Left lung (tissue), 10 donors: ENCODE data around the gene LAMB2. TPM values are rescaled to one million over a fixed set of nuclear protein-coding genes. Genes with fewer than 3 reads are reported as not detected.

Source experiments
- ATAC-seq: fragments of 200-7000 bp; cut with Tn5 transposase; one replicate; pipeline ENCODE4 v1.9.1; 2020; ENCODE audit warnings: moderate library complexity
- DNase-seq, 4 donors: peaks; one replicate each; pipeline ENCODE4 v3.0.0-alpha.2; 2013 to 2020
- H3K27ac ChIP-seq, 2 donors: fragments of 200-600 bp; sonication (generic) in 1 of 2; one replicate each; pipeline versions ENCODE4 v1.5.0 to v1.8.0; 2020 to 2021
- H3K27me3 ChIP-seq, 2 donors: fragments of 200-600 bp; sonication (generic) in 1 of 2; one replicate each; pipeline versions ENCODE4 v1.5.0 to v1.8.0; 2020 to 2021
- H3K36me3 ChIP-seq, 2 donors: fragments of 200-600 bp; sonication (generic) in 1 of 2; one replicate each; pipeline versions ENCODE4 v1.5.0 to v1.8.0; 2020 to 2021
- H3K4me1 ChIP-seq, 2 donors: fragments of 200-600 bp; one replicate each; pipeline ENCODE4 v1.8.0; 2021
- H3K4me3 ChIP-seq, 2 donors: fragments of 200-600 bp; sonication (generic) in 1 of 2; one replicate each; pipeline versions ENCODE4 v1.5.0 to v1.8.0; 2020 to 2021; ENCODE audit warnings: mild to moderate bottlenecking in 1 of 2
- H3K9me3 ChIP-seq, 2 donors: fragments of 200-600 bp; sonication (generic) in 1 of 2; one replicate each; pipeline versions ENCODE4 v1.5.0 to v1.8.0; 2020 to 2021
- intact Hi-C, 2 donors: fragments of 100-400 bp; cut with DNase I; formaldehyde crosslinking; loops; one replicate each; pipeline versions ENCODE4 v1.11.2 to v1.14.2; 2022
- polyA plus RNA-seq, 6 donors: library from polyadenylated mRNA; unstranded; fragments of 120-200 nt; gene quantifications; one replicate each; pipeline ENCODE4 v1.2.1, GENCODE V29; 2013; ENCODE audit not compliant: insufficient read length in 6 of 6
- total RNA-seq, 2 donors: library from RNA; stranded (reverse); fragmentation: NEBNext Ultra II Directional; extraction: Animal tissue kit (Norgen Biotek cat#: 25700); gene quantifications; one replicate each; pipeline ENCODE4 v1.2.1, GENCODE V29; 2021
- TF ChIP-seq, protein P1 (sequence below), 2 donors: fragments of 200-600 bp; sonication (generic) in 1 of 2; IDR thresholded peaks; one replicate each; pipeline versions ENCODE4 v1.5.0 to v1.8.0; 2021; ENCODE audit warnings: antibody characterized with exemption in 2 of 2
- donor health status: DM: no; HTN: yes; CAD: no.
- donor health status: DM: no; HTN: no; CAD: no.

The LAMB2 gene
- total and polyA plus RNA-seq, 8 donors: 283 to 501 (median 444) TPM

DNA sequence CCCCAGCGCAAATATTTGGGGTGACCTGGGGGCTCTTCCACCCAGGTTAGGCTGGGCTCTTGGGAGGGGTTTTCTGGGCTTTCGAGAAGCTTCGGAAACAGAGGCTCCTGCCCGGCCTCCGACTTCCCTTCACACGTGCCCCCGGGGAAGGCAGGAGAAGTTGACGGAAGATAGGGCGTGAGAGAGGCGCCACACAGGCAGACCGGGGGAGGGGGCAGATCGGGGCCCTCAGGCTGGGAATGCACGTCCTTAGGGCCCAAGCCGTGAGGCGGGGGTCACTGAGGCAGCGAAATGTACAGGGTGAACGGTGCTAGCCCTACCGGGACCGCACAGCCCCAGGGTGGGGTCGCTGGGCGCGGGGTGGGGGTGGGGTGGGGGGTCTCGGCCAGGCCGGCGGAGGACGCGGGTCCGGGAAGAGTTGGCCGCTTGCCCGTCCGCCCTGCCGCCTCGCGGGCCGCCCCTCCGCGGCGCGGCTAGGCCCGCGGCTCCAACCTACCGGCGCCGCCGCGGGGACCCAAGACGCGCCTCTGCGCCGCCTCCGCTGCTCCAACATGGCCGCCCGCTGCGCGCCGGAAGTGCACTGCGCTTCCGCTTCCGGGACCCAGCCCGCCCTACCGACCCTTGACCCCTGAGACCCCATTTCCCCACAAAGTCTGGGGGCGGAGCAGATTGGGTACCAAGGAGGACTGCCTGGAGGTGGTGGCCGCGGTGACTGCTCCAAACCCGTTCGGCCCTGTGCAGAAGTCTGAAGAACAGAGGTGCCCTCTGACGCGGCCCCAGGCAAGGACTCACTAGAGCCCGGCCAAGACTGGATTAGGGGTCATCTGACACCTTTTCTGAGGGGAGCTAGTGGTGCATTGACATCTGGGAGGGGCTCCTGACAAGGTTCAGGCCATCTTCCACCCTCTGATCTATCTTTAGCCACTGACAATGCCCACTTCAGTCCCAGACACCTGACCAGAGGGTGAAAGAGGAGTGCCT is 33.2 kb upstream of the LAMB2 start, which contains the start of gene CCDC71:
CCDC71 (minus strand) TSS at position 561 of the 981 bp plus-strand sequence. CDS start 2,123 bp downstream, outside the sequence.
- DNase-seq (peak; percentile 69 to 91 (median 80)), ATAC-seq (peak; percentile 72)
- peak within 1 kb of the TSS; percentile 89 for H3K4me3 ChIP-seq
- intact Hi-C loops: no loop called here
- peak within 1 kb of the TSS; percentile 79 to 88 for H3K27ac ChIP-seq
- no peaks in the 10 kb centered on the region for H3K27me3 ChIP-seq
- no peaks in the 10 kb centered on the region for H3K9me3 ChIP-seq
- TF ChIP-seq, protein P1, sequence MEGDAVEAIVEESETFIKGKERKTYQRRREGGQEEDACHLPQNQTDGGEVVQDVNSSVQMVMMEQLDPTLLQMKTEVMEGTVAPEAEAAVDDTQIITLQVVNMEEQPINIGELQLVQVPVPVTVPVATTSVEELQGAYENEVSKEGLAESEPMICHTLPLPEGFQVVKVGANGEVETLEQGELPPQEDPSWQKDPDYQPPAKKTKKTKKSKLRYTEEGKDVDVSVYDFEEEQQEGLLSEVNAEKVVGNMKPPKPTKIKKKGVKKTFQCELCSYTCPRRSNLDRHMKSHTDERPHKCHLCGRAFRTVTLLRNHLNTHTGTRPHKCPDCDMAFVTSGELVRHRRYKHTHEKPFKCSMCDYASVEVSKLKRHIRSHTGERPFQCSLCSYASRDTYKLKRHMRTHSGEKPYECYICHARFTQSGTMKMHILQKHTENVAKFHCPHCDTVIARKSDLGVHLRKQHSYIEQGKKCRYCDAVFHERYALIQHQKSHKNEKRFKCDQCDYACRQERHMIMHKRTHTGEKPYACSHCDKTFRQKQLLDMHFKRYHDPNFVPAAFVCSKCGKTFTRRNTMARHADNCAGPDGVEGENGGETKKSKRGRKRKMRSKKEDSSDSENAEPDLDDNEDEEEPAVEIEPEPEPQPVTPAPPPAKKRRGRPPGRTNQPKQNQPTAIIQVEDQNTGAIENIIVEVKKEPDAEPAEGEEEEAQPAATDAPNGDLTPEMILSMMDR (IDR thresholded peaks at IDR 0.05): no peak
- H3K4me1 ChIP-seq: peaks cover 10 to 43% of the 10 kb centered on the region in 2 donors
- H3K36me3 ChIP-seq: peaks cover 0 to 30% of the 10 kb centered on the region in 2 donors

DNA sequence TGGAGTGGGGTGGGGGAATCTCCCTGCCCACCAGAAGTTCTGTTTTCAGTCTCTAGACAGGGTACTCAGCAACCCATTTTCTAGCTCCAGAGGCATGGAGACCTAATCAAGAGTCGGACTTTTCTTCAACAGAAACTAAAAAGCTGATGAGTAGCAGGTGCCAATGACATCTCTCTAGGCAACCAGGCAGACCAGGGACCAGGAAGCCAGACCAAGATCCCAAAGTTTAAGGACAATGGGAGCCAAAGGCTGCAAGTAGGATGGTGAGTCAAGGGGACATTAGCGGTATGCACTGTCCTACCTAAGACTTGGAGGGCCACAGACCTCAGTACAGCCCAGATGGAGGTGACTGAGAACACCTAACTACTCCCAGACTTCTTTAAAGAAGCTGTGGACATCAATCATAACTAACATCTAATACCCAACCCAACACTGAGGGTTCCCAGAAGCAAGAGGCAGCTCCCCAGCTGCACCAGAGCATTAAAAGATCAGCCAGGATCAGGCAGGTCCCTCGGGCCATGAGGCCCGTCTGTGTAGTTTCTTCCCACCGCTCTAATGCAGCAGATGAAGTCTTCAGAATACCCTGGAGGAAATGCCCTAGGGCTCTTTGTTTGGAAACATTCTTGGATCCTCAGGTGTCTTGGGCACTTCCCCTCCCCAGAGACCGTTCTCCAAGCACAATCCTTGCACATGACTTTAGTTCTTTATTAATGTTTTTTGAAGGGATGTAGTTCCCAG is 32.3 kb upstream of the LAMB2 start:
- Histone ChIP-seq H3K4me3 (peak overlapping the region; percentile 89), H3K27ac (peak overlapping the region; percentile 79 to 88), H3K4me1 (peaks cover 10 to 34% of the 10 kb centered on the region in 2 donors), H3K36me3 (peaks cover 0 to 30% of the 10 kb centered on the region in 2 donors), H3K9me3 (no peaks in the 10 kb centered on the region), H3K27me3 (no peaks in the 10 kb centered on the region)
- TF ChIP-seq, protein P1 (IDR thresholded peaks at IDR 0.05): no peak
- intact Hi-C loops: no loop called here
- no peak for ATAC-seq
- DNase-seq: no peak

DNA sequence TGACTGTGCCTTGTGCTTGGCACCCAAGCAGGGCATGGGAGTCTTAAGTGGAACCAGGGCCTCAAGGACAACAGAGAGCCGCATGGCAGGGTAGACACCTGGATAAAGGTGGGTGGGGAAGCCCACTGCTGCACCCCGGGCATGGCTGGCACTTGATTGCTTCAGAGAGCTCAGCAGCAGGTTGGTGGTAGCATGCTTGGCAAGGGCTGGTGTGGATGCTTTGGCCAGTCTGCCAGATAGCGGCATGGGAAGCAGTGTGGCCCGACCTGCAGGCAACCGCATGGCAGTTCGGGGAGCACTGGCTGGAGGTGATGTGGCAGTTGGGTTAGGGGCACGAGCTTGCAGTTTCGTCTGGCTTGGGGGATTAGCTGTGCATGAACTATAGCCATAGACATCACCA is 30.8 kb upstream of the LAMB2 start:
- H3K27ac ChIP-seq: no peak overlapping the region
- TF ChIP-seq, protein P1 (IDR thresholded peaks at IDR 0.05): no peak
- H3K4me1 ChIP-seq: peaks cover 10 to 34% of the 10 kb centered on the region in 2 donors
- ATAC-seq (no peak), DNase-seq (peak in 1 of 4 donors; percentile 37)
- H3K9me3 ChIP-seq: no peaks in the 10 kb centered on the region
- no peak overlapping the region for H3K4me3 ChIP-seq
- H3K27me3 ChIP-seq: no peaks in the 10 kb centered on the region
- peaks cover 0 to 30% of the 10 kb centered on the region in 2 donors for H3K36me3 ChIP-seq
- intact Hi-C loops: no loop called here

DNA sequence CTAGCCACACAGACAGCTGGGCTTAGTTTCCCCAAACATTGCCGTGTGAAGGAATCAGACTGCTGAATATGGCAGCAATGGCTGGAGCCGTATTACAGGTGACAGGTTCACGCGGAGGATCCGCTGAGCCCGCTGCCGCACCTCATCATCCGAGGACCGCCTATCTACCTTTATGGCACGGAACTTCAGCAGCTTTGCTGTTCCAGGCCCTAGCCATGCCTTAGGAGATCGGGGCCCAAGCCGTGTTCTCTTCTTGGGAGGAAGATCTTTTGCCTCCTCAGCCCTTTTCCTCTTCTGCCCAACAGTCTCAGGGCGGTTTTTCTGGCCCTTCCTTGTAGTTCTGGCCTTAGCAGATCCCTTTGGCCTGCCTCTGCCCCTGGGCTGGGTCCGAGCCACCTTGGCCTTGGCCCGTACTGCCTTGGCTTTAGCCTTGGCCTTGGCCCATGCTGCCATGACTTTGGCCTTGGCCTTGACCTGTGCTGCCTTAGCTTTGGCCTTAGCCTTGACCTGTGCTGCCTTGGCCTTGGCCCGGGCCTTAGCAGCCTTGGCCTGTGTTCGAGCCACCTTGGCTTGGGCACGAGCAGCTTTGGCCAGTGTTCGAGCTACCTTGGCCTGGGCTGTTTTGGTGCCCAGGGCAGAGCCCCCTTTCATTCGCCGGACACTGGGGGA is 30.0 kb upstream of the LAMB2 start:
- Histone ChIP-seq H3K36me3 (peaks cover 0 to 30% of the 10 kb centered on the region in 2 donors), H3K4me3 (no peak overlapping the region), H3K27me3 (no peaks in the 10 kb centered on the region), H3K9me3 (no peaks in the 10 kb centered on the region), H3K27ac (no peak overlapping the region), H3K4me1 (peaks cover 10 to 34% of the 10 kb centered on the region in 2 donors)
- intact Hi-C loops: no loop called here
- TF ChIP-seq, protein P1 (IDR thresholded peaks at IDR 0.05): no peak
- ATAC-seq (no peak), DNase-seq (peak in 1 of 4 donors; percentile 50)
